ENCODE measurements around the gene ACKR1.

Gene ACKR1

GRCh38 chr1:159204161-159205141 is at the start of gene ACKR1:
Gene ACKR1, plus strand, starts transcription at chr1:159204875. Its CDS starts 85 bp downstream, at chr1:159204960.
- in situ Hi-C loops (cut with MboI; ENCODE audit: low sequenced_read_pairs), result no loop called here

- in situ Hi-C loops (cut with MboI; ENCODE audit: low sequenced_read_pairs), result no loop called here
Observed at GRCh38 chr1:159161001-159161718, 43.5 kb upstream of the ACKR1 start.

GRCh38 chr1:159161719-159162026 is 43.0 kb upstream of the ACKR1 start:
- in situ Hi-C loops (cut with MboI; ENCODE audit: low sequenced_read_pairs), result no loop called here

GRCh38 chr1:159162516-159163265 is 42.0 kb upstream of the ACKR1 start:
- in situ Hi-C loops (cut with MboI; ENCODE audit: low sequenced_read_pairs), result no loop called here

- in situ Hi-C loops (cut with MboI; ENCODE audit: low sequenced_read_pairs), result no loop called here
Observed at GRCh38 chr1:159163614-159164228, 41.0 kb upstream of the ACKR1 start.

GRCh38 chr1:159168043-159168442 is 36.6 kb upstream of the ACKR1 start:
- in situ Hi-C loops (cut with MboI; ENCODE audit: low sequenced_read_pairs), result no loop called here

GRCh38 chr1:159170639-159171038 is 34.0 kb upstream of the ACKR1 start:
- in situ Hi-C loops (cut with MboI; ENCODE audit: low sequenced_read_pairs), result no loop called here

- in situ Hi-C loops (cut with MboI; ENCODE audit: low sequenced_read_pairs), result no loop called here
Observed at GRCh38 chr1:159171254-159171687, 33.4 kb upstream of the ACKR1 start, which contains the start of gene CADM3. Gene CADM3, plus strand, starts transcription at chr1:159171615. Its CDS starts 151 bp downstream, at chr1:159171766.

GRCh38 chr1:159171688-159172501 is 32.8 kb upstream of the ACKR1 start:
- in situ Hi-C loops (cut with MboI; ENCODE audit: low sequenced_read_pairs), result no loop called here

GRCh38 chr1:159172614-159173291 is 31.9 kb upstream of the ACKR1 start:
- in situ Hi-C loops (cut with MboI; ENCODE audit: low sequenced_read_pairs), result no loop called here

GRCh38 chr1:159173320-159173719 is 31.4 kb upstream of the ACKR1 start:
- in situ Hi-C loops (cut with MboI; ENCODE audit: low sequenced_read_pairs), result no loop called here

GRCh38 chr1:159175571-159175970 is 29.1 kb upstream of the ACKR1 start:
- in situ Hi-C loops (cut with MboI; ENCODE audit: low sequenced_read_pairs), result no loop called here

- in situ Hi-C loops (cut with MboI; ENCODE audit: low sequenced_read_pairs), result no loop called here
Observed at GRCh38 chr1:159177272-159177907, 27.3 kb upstream of the ACKR1 start.

GRCh38 chr1:159179906-159180305 is 24.8 kb upstream of the ACKR1 start:
- in situ Hi-C loops (cut with MboI; ENCODE audit: low sequenced_read_pairs), result no loop called here

GRCh38 chr1:159180516-159180915 is 24.2 kb upstream of the ACKR1 start:
- in situ Hi-C loops (cut with MboI; ENCODE audit: low sequenced_read_pairs), result no loop called here

- in situ Hi-C loops (cut with MboI; ENCODE audit: low sequenced_read_pairs), result no loop called here
Observed at GRCh38 chr1:159181328-159182024, 23.2 kb upstream of the ACKR1 start.

GRCh38 chr1:159184201-159184600 is 20.5 kb upstream of the ACKR1 start:
- in situ Hi-C loops (cut with MboI; ENCODE audit: low sequenced_read_pairs), result no loop called here

GRCh38 chr1:159185121-159185520 is 19.6 kb upstream of the ACKR1 start:
- in situ Hi-C loops (cut with MboI; ENCODE audit: low sequenced_read_pairs), result no loop called here

Data from hTERT RPE-1 (cell line).